K562 (cell line): ENCODE results near the gene MICAL1. TPM values are rescaled to one million over a fixed set of nuclear protein-coding genes. Genes with fewer than 3 reads are reported as not detected.

Experiments
- ATAC-seq: fragments of 200-7000 bp; cut with Tn5 transposase; 3 replicates; pipeline ENCODE4 v1.9.1; 2020; ENCODE audit warnings: moderate library complexity
- BruUV-seq: library from RNA; stranded (reverse); fragments of 400-500 nt; replicated peaks from 2 replicates; lab custom pipeline; 2021; lab: Mats Ljungman, UMichigan
- CTCF ChIA-PET: fragments of 300-600 bp; formaldehyde crosslinking; extraction: SDS; loops from one replicate; lab custom pipeline; 2021; ENCODE audit warnings: low intra/inter-chr PET ratio; lab: Yijun Ruan, JAX
- POLR2A ChIA-PET: fragments of 300-600, 350-650 bp; sonication (Branson Sonifier 250); formaldehyde crosslinking; extraction: SDS; loops from one replicate; lab custom pipeline; 2021; ENCODE audit warnings: antibody characterized with exemption, inconsistent platforms; lab: Yijun Ruan, JAX
- DNase-seq, 4 experiments: peaks; one replicate each; pipeline versions ENCODE4 v3.0.0 to v3.0.0-alpha.2; 2011 to 2018; ENCODE audit warnings: low spot score in 3 of 4, mixed read lengths in 3 of 4; ENCODE audit errors: extremely low read depth in 1 of 4
- FAIRE-seq: peaks from 2 replicates; lab custom pipeline; 2011; peaks lifted over from hg19 to GRCh38; lab: Jason Lieb, UNC
- H2AFZ ChIP-seq: 2 replicates; pipeline ENCODE4 v1.6.0; 2011; ENCODE audit warnings: low read depth, low read length, control low read depth, inconsistent platforms
- H3K27ac ChIP-seq: fragments of 200-600 bp; 3 replicates; pipeline ENCODE4 v1.8.0; 2011; ENCODE audit warnings: low read depth, mild to moderate bottlenecking, control low read depth, inconsistent platforms, low read length, moderate library complexity, mixed read lengths; ENCODE audit errors: extremely low read depth
- H3K27me3 ChIP-seq, 2 experiments: fragments of 300-600 bp in 1 of 2; 2 replicates in 1 of 2; 3 replicates in 1 of 2; pipeline versions ENCODE4 v1.6.0 to v1.8.0; 2011; ENCODE audit warnings: inconsistent platforms in 2 of 2, low read length in 2 of 2, mild to moderate bottlenecking in 1 of 2, mixed read lengths in 1 of 2, moderate library complexity in 1 of 2; ENCODE audit not compliant: control insufficient read depth in 2 of 2, insufficient read depth in 2 of 2
- H3K36me3 ChIP-seq: fragments of 300-600 bp; 3 replicates; pipeline ENCODE4 v1.8.0; 2011; ENCODE audit warnings: mild to moderate bottlenecking, low read length, inconsistent platforms; ENCODE audit not compliant: control insufficient read depth, insufficient read depth
- H3K4me1 ChIP-seq, 2 experiments: fragments of 200-600 bp in 1 of 2; replicated peaks in 1 of 2; 2 replicates in 1 of 2; 3 replicates in 1 of 2; pipeline versions ENCODE4 v1.5.1 to v1.8.0; 2011; ENCODE audit warnings: inconsistent platforms in 2 of 2, low read length in 2 of 2, mild to moderate bottlenecking in 1 of 2, mixed read lengths in 1 of 2, moderate library complexity in 1 of 2; ENCODE audit not compliant: control insufficient read depth in 2 of 2, insufficient read depth in 2 of 2
- H3K4me2 ChIP-seq: 2 replicates; pipeline ENCODE4 v1.6.1; 2011; ENCODE audit warnings: low read length, control low read depth, inconsistent platforms, mixed read lengths; ENCODE audit not compliant: insufficient read depth
- H3K4me3 ChIP-seq: fragments of 200-600 bp; sonication (generic), shearing (Covaris generic); 2 replicates; pipeline ENCODE4 v1.5.1; 2016; ENCODE audit warnings: control low read depth, inconsistent platforms
- H3K79me2 ChIP-seq: fragments of 200-600 bp; 3 replicates; pipeline ENCODE4 v1.8.0; 2011; ENCODE audit warnings: low read length, inconsistent platforms; ENCODE audit not compliant: control insufficient read depth, insufficient read depth
- H3K9ac ChIP-seq, 2 experiments: 2 replicates each; pipeline versions ENCODE4 v1.6.0 to v1.6.1; 2011; ENCODE audit warnings: low read depth in 2 of 2, low read length in 2 of 2, control low read depth in 1 of 2, inconsistent platforms in 1 of 2, mild to moderate bottlenecking in 1 of 2, mixed read lengths in 1 of 2; ENCODE audit not compliant: insufficient read depth in 1 of 2
- H3K9me1 ChIP-seq: one replicate; pipeline ENCODE4 v1.6.0; 2011; ENCODE audit warnings: inconsistent platforms, mild to moderate bottlenecking, low read length, moderate library complexity; ENCODE audit not compliant: control insufficient read depth, insufficient read depth
- H3K9me3 ChIP-seq: replicated peaks from 2 replicates; pipeline ENCODE4 v1.5.1; 2011; ENCODE audit warnings: low read depth, low read length, inconsistent platforms; ENCODE audit not compliant: control insufficient read depth, insufficient read depth
- H4K20me1 ChIP-seq: replicated peaks from 2 replicates; pipeline ENCODE4 v1.6.1; 2011; ENCODE audit warnings: low read length, inconsistent platforms, mixed read lengths; ENCODE audit not compliant: control insufficient read depth, insufficient read depth
- ATF6 ChIP-seq: sonication (generic); formaldehyde crosslinking; IDR thresholded peaks from 2 replicates; pipeline ENCODE4 v1.4.0; 2020; ENCODE audit warnings: mild to moderate bottlenecking, missing genetic modification reagents
- EWSR1 ChIP-seq: fragments of 450-650 bp; IDR thresholded peaks from 2 replicates; pipeline ENCODE4 v1.6.1; 2018; ENCODE audit warnings: borderline replicate concordance, mild to moderate bottlenecking, low read depth, moderate library complexity; ENCODE audit not compliant: partially characterized antibody
- NFIX ChIP-seq: fragments of 250-450 bp; sonication (Bioruptor Pico); IDR thresholded peaks from 2 replicates; pipeline ENCODE4 v1.4.0; 2020; ENCODE audit warnings: low read depth, mild to moderate bottlenecking, moderate library complexity
- POLR2A ChIP-seq: fragments of 450-650 bp; conservative IDR thresholded peaks from 2 replicates; pipeline ENCODE4 v1.6.1; 2016
- RFX5 ChIP-seq: IDR thresholded peaks from 2 replicates; pipeline ENCODE4 v1.6.1; 2011; ENCODE audit warnings: low read depth, mild to moderate bottlenecking, improper control_type of control experiment, low read length
- SOX6 ChIP-seq: fragments of 450-650 bp; IDR thresholded peaks from 2 replicates; pipeline ENCODE4 v1.6.1; 2014; ENCODE audit warnings: mild to moderate bottlenecking
- ZBTB11 ChIP-seq, 3 experiments: fragments of 200-800 bp in 1 of 3; fragments of 250-450 bp in 1 of 3; fragments of 450-650 bp in 1 of 3; sonication (Bioruptor Pico) in 1 of 3; sonication (Bioruptor generic) in 1 of 3; formaldehyde crosslinking in 1 of 3; IDR thresholded peaks; 2 replicates each; pipeline versions ENCODE4 v1.6.1 to v1.8.0; 2016 to 2022; ENCODE audit warnings: mild to moderate bottlenecking in 2 of 3, missing genetic modification characterization in 2 of 3, missing compliant biosample characterization in 1 of 3, moderate library complexity in 1 of 3
- ZEB2 ChIP-seq: fragments of 450-650 bp; IDR thresholded peaks from 2 replicates; pipeline ENCODE4 v1.6.1; 2016
- ZNF436 ChIP-seq: fragments of 250-450, 450-650 bp; sonication (Bioruptor Pico); formaldehyde crosslinking; IDR thresholded peaks from 2 replicates; pipeline ENCODE4 v1.7.0; 2020; ENCODE audit warnings: mild to moderate bottlenecking
- WGBS: fragments of 100-300 bp; shearing (Covaris generic); methylation state at CpG from one replicate; pipeline ENCODE4 v1.1.6; 2016; ENCODE audit warnings: low coverage, mixed read lengths; ENCODE audit not compliant: insufficient coverage; ENCODE audit errors: missing lambda C conversion rate; 5-methylcytosine and 5-hydroxymethylcytosine counted together
- in situ Hi-C: fragments of 300-500 bp; cut with MboI; formaldehyde crosslinking; loops from 4 replicates; pipeline ENCODE4 v1.15.0; 2018; ENCODE audit warnings: inconsistent platforms, mixed read lengths
- intact Hi-C: fragments of 100-400 bp; cut with micrococcal nuclease; formaldehyde crosslinking; loops from 2 replicates; pipeline ENCODE4 v1.14.2; 2022
- polyA plus RNA-seq, 8 experiments: library from polyadenylated mRNA; depleted of rRNA in 4 of 8; stranded (reverse) in 5 of 8; unstranded in 3 of 8; fragments of >200 nt; fragmentation: Nextera tagmentation in 2 of 8; fragmentation: Illumina TruSeq in 1 of 8; extraction: Ambion mirVana in 2 of 8; extraction: Trizol in 1 of 8; gene quantifications; 2 replicates each; pipeline versions ENCODE4 v1.2.1 to v1.2.3, GENCODE V29; 2011 to 2014; ENCODE audit warnings: inconsistent platforms in 1 of 8, missing spikeins in 1 of 8
- total RNA-seq, 7 experiments: library from RNA; depleted of rRNA in 6 of 7; stranded (reverse); fragments of >200 nt in 6 of 7; fragmentation: Illumina TruSeq in 2 of 7; extraction: Trizol in 2 of 7; gene quantifications; 2 replicates each; pipeline versions ENCODE4 v1.2.1 to v1.2.3, GENCODE V29; 2011 to 2021; ENCODE audit warnings: low replicate concordance in 1 of 7

MICAL1 gene
- total and polyA plus RNA-seq, 9 of the 15 experiments (the other 6 are each of a cell fraction or from before 2014, with no cell fraction given), result 0.07 to 15.2 (median 7.0) TPM

- no peaks in the 10 kb centered on the region for H3K4me1 ChIP-seq
- ATAC-seq, result no peak
- FAIRE-seq, result no peak
- WGBS, result 2% methylated on average over 2 of the region's 2 CpGs
- H3K36me3 ChIP-seq, result no peaks in the 10 kb centered on the region
- CTCF ChIA-PET, result no interaction called here
- no peaks in the 10 kb centered on the region for H4K20me1 ChIP-seq
- no peak overlapping the region for H3K9ac ChIP-seq
- H3K9me1 ChIP-seq, result no peaks in the 10 kb centered on the region
- no peak for DNase-seq
- H3K27ac ChIP-seq, result no peak overlapping the region
- POLR2A ChIA-PET, result interaction anchor here (1.2 kb wide), 1 partner anchor 104 kb away, joined by 4 read pairs; no protein-coding TSS in a partner anchor
- no peak overlapping the region for H2AFZ ChIP-seq
- no peaks in the 10 kb centered on the region for H3K9me3 ChIP-seq
- no peaks in the 10 kb centered on the region for H3K79me2 ChIP-seq
- H3K4me2 ChIP-seq, result no peak overlapping the region
- no peak for TF ChIP-seq ATF6
- no peak for TF ChIP-seq RFX5
- no peak for TF ChIP-seq SOX6
- TF ChIP-seq EWSR1, result no peak
- TF ChIP-seq ZEB2, result no peak
- TF ChIP-seq ZNF436 (CRISPR knock-in tag), result no peak
- TF ChIP-seq NFIX (CRISPR knock-in tag), result no peak
- TF ChIP-seq POLR2A, result no peak
- TF ChIP-seq ZBTB11 (CRISPR knock-in tag; IDR thresholded peaks at IDR 0.05), result no peak
- in situ Hi-C loops, result no loop called here
- H3K4me3 ChIP-seq, result no peak overlapping the region
- H3K27me3 ChIP-seq, result peaks cover 0 to 2% of the 10 kb centered on the region in 2 experiments; a peak in 2 of 5 replicates
- intact Hi-C loops, result no loop called here
- BruUV-seq, result no TSS peak
These were observed 44.5 kb downstream of the MICAL1 start for GRCh38 chr6:109411034-109411433.
